Esophagus muscularis mucosa (tissue), 4 donors: Measurements from ENCODE around the gene GPX8. TPM values are rescaled to one million over a fixed set of nuclear protein-coding genes. Genes with fewer than 3 reads are reported as not detected.

Experiments
- DNase-seq: peaks from one replicate; pipeline ENCODE4 v3.0.0-alpha.2; 2017; ENCODE audit errors: extremely low spot score
- H3K27ac ChIP-seq, 4 donors: fragments of 200-600 bp; sonication (generic); replicated peaks in 1 of 4; 1 replicate in 3 of 4; 2 replicates in 1 of 4; pipeline ENCODE4 v1.5.1; 2016 to 2019; ENCODE audit warnings: mild to moderate bottlenecking in 1 of 4
- H3K27me3 ChIP-seq, 4 donors: fragments of 200-600 bp; sonication (generic); one replicate each; pipeline versions ENCODE4 v1.5.1 to v1.6.0; 2016 to 2019
- H3K36me3 ChIP-seq, 4 donors: fragments of 200-600 bp; sonication (generic); one replicate each; pipeline ENCODE4 v1.5.1; 2016 to 2019
- H3K4me1 ChIP-seq, 4 donors: fragments of 200-600 bp; sonication (generic); one replicate each; pipeline ENCODE4 v1.5.1; 2016 to 2019
- H3K4me3 ChIP-seq, 4 donors: fragments of 200-600 bp; sonication (generic); 1 replicate in 2 of 4; 2 replicates in 2 of 4; pipeline ENCODE4 v1.5.1; 2016 to 2019; ENCODE audit warnings: mild to moderate bottlenecking in 4 of 4, moderate library complexity in 1 of 4
- H3K9me3 ChIP-seq, 4 donors: fragments of 200-600 bp; sonication (generic); 1 replicate in 3 of 4; 2 replicates in 1 of 4; pipeline ENCODE4 v1.5.1; 2016 to 2019
- EP300 ChIP-seq: sonication (generic); formaldehyde crosslinking; IDR thresholded peaks from one replicate; pipeline ENCODE4 v1.6.1; 2017; ENCODE audit warnings: antibody characterized with exemption
- POLR2A ChIP-seq: fragments of 450-650 bp; IDR thresholded peaks from one replicate; pipeline ENCODE4 v1.6.1; 2017; ENCODE audit warnings: antibody characterized with exemption, moderate library complexity, mild to moderate bottlenecking, low read depth
- POLR2AphosphoS5 ChIP-seq, 2 donors: sonication (generic); formaldehyde crosslinking; IDR thresholded peaks; one replicate each; pipeline ENCODE4 v1.6.1; 2017; ENCODE audit warnings: antibody characterized with exemption in 2 of 2
- WGBS: methylation state at CpG from one replicate; pipeline ENCODE4 v1.1.5; 2018; 5-methylcytosine and 5-hydroxymethylcytosine counted together
- intact Hi-C: fragments of 100-400 bp; cut with DNase I; formaldehyde crosslinking; loops from one replicate; pipeline ENCODE4 v1.15.1; 2023
- small RNA-seq, 3 donors: library from RNA; depleted of rRNA; stranded (forward); fragments of <200 nt; gene quantifications; one replicate each; pipeline ENCODE3, GENCODE V24; 2016
- total RNA-seq, 4 donors: library from RNA; depleted of rRNA; stranded (reverse); fragments of >200 nt; gene quantifications; one replicate each; pipeline versions ENCODE4 v1.1.0 to v1.2.1, GENCODE V29; 2016
- TF ChIP-seq, protein P1 (sequence below), 3 experiments: fragments of 200-600 bp in 2 of 3; fragments of 450-650 bp in 1 of 3; sonication (generic) in 2 of 3; IDR thresholded peaks; one replicate each; pipeline ENCODE4 v1.5.1; 2017 to 2019; ENCODE audit warnings: antibody characterized with exemption in 3 of 3, mild to moderate bottlenecking in 2 of 3, moderate library complexity in 1 of 3

Gene GPX8
- total RNA-seq, 4 donors from 2014 or later, result 8.4 to 12.5 (median 9.3) TPM

DNA sequence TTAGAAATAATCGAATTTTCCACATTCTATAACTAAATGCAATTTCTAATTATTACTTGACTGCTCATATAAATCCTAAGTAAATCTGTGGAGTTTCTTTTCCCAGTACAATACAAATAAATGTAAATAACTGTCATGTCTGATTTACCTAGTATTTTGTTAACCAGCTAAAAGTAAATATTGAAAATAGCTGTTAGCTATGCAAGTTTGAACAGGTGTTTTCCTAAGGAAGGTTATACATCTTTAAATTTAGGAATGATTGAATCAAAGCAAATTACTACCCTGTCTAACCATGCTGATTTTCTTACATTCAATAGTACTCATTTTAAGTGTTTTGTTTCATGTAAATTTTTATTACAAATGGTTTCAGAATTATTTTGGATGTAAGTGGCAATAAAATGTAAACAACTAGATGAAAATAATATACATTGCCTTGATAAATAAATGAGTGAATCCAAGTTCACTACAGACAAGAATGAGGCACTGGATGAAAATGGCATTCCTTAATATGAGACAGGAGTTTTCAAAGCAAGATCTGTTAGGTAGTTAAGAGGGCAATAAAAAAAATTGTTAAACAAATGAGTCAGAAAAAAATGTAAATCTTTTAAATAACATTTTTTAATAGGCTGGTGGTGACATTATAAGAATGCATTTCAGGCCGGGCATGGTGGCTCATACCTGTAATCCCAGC lies 51.4 kb downstream of the GPX8 start:
- intact Hi-C loops, result no loop called here

More for the DNA sequence above, 51.4 kb downstream of the GPX8 start:
- H3K9me3 ChIP-seq, result no peaks in the 10 kb centered on the region
- no peak overlapping the region for H3K4me3 ChIP-seq
- no peak overlapping the region for H3K27ac ChIP-seq
- peaks cover 0 to 6% (median 0%) of the 10 kb centered on the region in 4 donors for H3K27me3 ChIP-seq
- no peaks in the 10 kb centered on the region for H3K4me1 ChIP-seq
- no peaks in the 10 kb centered on the region for H3K36me3 ChIP-seq
- TF ChIP-seq POLR2AphosphoS5 (IDR thresholded peaks at IDR 0.05) (no peak), POLR2A (no peak), EP300 (no peak)
- TF ChIP-seq, protein P1, sequence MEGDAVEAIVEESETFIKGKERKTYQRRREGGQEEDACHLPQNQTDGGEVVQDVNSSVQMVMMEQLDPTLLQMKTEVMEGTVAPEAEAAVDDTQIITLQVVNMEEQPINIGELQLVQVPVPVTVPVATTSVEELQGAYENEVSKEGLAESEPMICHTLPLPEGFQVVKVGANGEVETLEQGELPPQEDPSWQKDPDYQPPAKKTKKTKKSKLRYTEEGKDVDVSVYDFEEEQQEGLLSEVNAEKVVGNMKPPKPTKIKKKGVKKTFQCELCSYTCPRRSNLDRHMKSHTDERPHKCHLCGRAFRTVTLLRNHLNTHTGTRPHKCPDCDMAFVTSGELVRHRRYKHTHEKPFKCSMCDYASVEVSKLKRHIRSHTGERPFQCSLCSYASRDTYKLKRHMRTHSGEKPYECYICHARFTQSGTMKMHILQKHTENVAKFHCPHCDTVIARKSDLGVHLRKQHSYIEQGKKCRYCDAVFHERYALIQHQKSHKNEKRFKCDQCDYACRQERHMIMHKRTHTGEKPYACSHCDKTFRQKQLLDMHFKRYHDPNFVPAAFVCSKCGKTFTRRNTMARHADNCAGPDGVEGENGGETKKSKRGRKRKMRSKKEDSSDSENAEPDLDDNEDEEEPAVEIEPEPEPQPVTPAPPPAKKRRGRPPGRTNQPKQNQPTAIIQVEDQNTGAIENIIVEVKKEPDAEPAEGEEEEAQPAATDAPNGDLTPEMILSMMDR (IDR thresholded peaks at IDR 0.05), result no peak
- no peak for DNase-seq
- 79% methylated on average over 2 of the region's 2 CpGs for WGBS

Small RNA genes within 50 kb of the gene (small RNA-seq; reads per million reads assigned to genes)
- gene MIR449A, result 0 to 0.17 (median 0) reads per million in 3 donors
- gene MIR449B, result 0 reads per million in 3 donors
- 0 to 0.33 (median 0) reads per million in 3 donors for gene MIR449C

Other genes starting within 250 kb of the GPX8 start
- gene ESM1, start 174.6 kb upstream of the GPX8 start, total RNA-seq, result under 1 TPM in 1 of 4 donors, not detected in 3; 0.33 TPM
- 1 to 10 TPM in 1 of 4 donors, under 1 TPM in 1, not detected in 2; 0.42 to 2.8 TPM for gene GZMK, start 135.9 kb upstream of the GPX8 start, total RNA-seq
- gene GZMA, start 57.5 kb upstream of the GPX8 start, total RNA-seq, result 1 to 10 TPM in 2 of 4 donors, under 1 TPM in 2; 0.40 to 3.1 (median 0.89) TPM
- not detected for gene CDC20B, start 13.0 kb downstream of the GPX8 start, total RNA-seq
- not detected for gene MCIDAS, start 67.1 kb downstream of the GPX8 start, total RNA-seq
- under 1 TPM in 1 of 4 donors, not detected in 3; 0.19 TPM for gene CCNO, start 73.4 kb downstream of the GPX8 start, total RNA-seq
- 10 to 100 TPM; 26.1 to 34.9 (median 30.2) TPM for gene DHX29, start 147.5 kb downstream of the GPX8 start, total RNA-seq
- gene MTREX, start 147.8 kb downstream of the GPX8 start, total RNA-seq, result 10 to 100 TPM; 53.7 to 64.0 (median 62.3) TPM